Spleen (tissue), 11 donors: Measurements from ENCODE around the gene CNPY4. TPM values are rescaled to one million over a fixed set of nuclear protein-coding genes. Genes with fewer than 3 reads are reported as not detected.

Source experiments
- DNase-seq: peaks from one replicate; pipeline ENCODE4 v3.0.0-alpha.2; 2020
- H3K27ac ChIP-seq, 8 donors: fragments of 200-600 bp; sonication (generic) in 7 of 8; 1 replicate in 4 of 8; 2 replicates in 4 of 8; pipeline versions ENCODE4 v1.5.0 to v1.8.0; 2016 to 2021; ENCODE audit warnings: inconsistent platforms in 4 of 8, mild to moderate bottlenecking in 4 of 8, moderate library complexity in 1 of 8
- H3K27me3 ChIP-seq, 7 donors: fragments of 200-600 bp; sonication (generic) in 6 of 7; replicated peaks in 1 of 7; 1 replicate in 4 of 7; 2 replicates in 3 of 7; pipeline versions ENCODE4 v1.5.0 to v1.8.0; 2016 to 2021; ENCODE audit warnings: inconsistent platforms in 3 of 7, mild to moderate bottlenecking in 1 of 7
- H3K36me3 ChIP-seq, 6 donors: fragments of 200-600 bp; sonication (generic) in 5 of 6; 1 replicate in 4 of 6; 2 replicates in 2 of 6; pipeline versions ENCODE4 v1.5.0 to v1.8.0; 2016 to 2021; ENCODE audit warnings: inconsistent platforms in 2 of 6
- H3K4me1 ChIP-seq, 6 donors: fragments of 200-600 bp; sonication (generic) in 5 of 6; 1 replicate in 3 of 6; 2 replicates in 3 of 6; pipeline versions ENCODE4 v1.5.0 to v1.8.0; 2016 to 2021; ENCODE audit warnings: inconsistent platforms in 3 of 6
- H3K4me3 ChIP-seq, 8 donors: fragments of 200-600 bp; sonication (generic) in 7 of 8; 1 replicate in 4 of 8; 2 replicates in 4 of 8; pipeline versions ENCODE4 v1.5.0 to v1.8.0; 2016 to 2021; ENCODE audit warnings: inconsistent platforms in 4 of 8, mild to moderate bottlenecking in 4 of 8, moderate library complexity in 2 of 8
- H3K9me3 ChIP-seq, 8 donors: fragments of 200-600 bp; sonication (generic) in 7 of 8; 1 replicate in 4 of 8; 2 replicates in 4 of 8; pipeline versions ENCODE4 v1.5.0 to v1.8.0; 2016 to 2021; ENCODE audit warnings: inconsistent platforms in 4 of 8
- POLR2A ChIP-seq, 3 donors: fragments of 450-650 bp; IDR thresholded peaks; one replicate each; pipeline ENCODE4 v1.5.1; 2017; ENCODE audit warnings: antibody characterized with exemption in 3 of 3, mild to moderate bottlenecking in 1 of 3
- POLR2AphosphoS5 ChIP-seq, 3 donors: sonication (generic); formaldehyde crosslinking; IDR thresholded peaks; one replicate each; pipeline ENCODE4 v1.5.1; 2017; ENCODE audit warnings: antibody characterized with exemption in 3 of 3
- WGBS, 5 donors: extraction: QIAGEN DNeasy Blood & Tissue Kit in 3 of 5; methylation state at CpG; one replicate each; pipeline versions ENCODE4 v1.1.5 to v1.1.7; 2013 to 2018; 5-methylcytosine and 5-hydroxymethylcytosine counted together
- intact Hi-C: fragments of 100-400 bp; cut with DNase I; formaldehyde crosslinking; loops from one replicate; pipeline ENCODE4 v1.15.0; 2023; ENCODE audit warnings: low total_unique reads
- polyA plus RNA-seq, 3 donors: library from polyadenylated mRNA; stranded (reverse); fragments of 200-250 nt; gene quantifications; one replicate each; pipeline ENCODE4 v1.2.1, GENCODE V29; 2013
- total RNA-seq, 7 donors: library from RNA; depleted of rRNA in 3 of 7; stranded (reverse); fragments of >200 nt in 3 of 7; fragmentation: NEBNext Ultra II Directional in 4 of 7; extraction: Animal tissue kit (Norgen Biotek cat#: 25700) in 4 of 7; gene quantifications; one replicate each; pipeline versions ENCODE4 v1.1.0 to v1.2.1, GENCODE V29; 2016 to 2021
- TF ChIP-seq, protein P1 (sequence below), 11 experiments: fragments of 200-600 bp in 7 of 11; fragments of 450-650 bp in 4 of 11; sonication (generic) in 4 of 11; IDR thresholded peaks in 8 of 11; conservative IDR thresholded peaks in 3 of 11; 1 replicate in 7 of 11; 2 replicates in 4 of 11; pipeline versions ENCODE4 v1.4.0 to v1.8.0; 2016 to 2021; ENCODE audit warnings: antibody characterized with exemption in 11 of 11, inconsistent platforms in 4 of 11, mild to moderate bottlenecking in 1 of 11
- donor health status: healthy with polysubstance abuse.
- donor health status: DM: no; HTN: no; CAD: no; lungs with moderate emphysema.
- donor health status: DM: no; HTN: no; CAD: no.
- donor health status: Bipolar disorder and iron deficiency.
- donor health status: healthy.
- donor health status: DM: no; HTN: no; CAD: no.
- donor health status: DM: yes; HTN: yes; CAD: no.

The CNPY4 gene
- total and polyA plus RNA-seq, 10 donors = 9.7 to 19.7 (median 13.8) TPM

DNA sequence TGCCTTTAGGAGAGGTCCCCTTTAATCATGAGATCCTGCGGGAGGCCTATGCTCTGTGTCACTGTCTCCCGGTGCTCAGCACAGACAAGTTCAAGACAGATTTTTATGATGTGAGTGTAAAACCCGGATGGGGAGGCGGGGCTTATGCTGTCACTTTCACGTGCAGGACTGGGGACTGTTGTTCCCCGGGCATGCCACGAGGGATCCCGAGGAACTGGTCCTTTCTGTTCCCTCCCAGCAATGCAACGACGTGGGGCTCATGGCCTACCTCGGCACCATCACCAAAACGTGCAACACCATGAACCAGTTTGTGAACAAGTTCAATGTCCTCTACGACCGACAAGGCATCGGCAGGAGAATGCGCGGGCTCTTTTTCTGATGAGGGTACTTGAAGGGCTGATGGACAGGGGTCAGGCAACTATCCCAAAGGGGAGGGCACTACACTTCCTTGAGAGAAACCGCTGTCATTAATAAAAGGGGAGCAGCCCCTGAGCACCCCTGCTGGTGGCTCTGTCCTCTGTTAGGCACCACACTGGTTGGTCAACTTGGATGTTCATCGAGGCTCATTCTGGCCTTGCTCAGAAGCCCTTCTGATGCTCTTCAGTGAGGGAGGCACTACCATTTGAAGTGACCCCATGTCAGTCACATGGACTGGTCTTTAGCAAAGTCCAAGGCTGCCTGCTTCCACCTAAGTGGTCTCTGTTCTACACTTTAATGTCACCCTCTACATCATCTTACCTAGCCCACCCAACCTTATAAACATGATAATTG is 27.8 kb upstream of the CNPY4 start:
- Histone ChIP-seq H3K9me3 (no peaks in the 10 kb centered on the region), H3K36me3 (peaks cover 10 to 67% (median 64%) of the 10 kb centered on the region in 6 donors), H3K4me3 (no peak overlapping the region), H3K4me1 (peaks cover 15 to 63% (median 27%) of the 10 kb centered on the region in 6 donors), H3K27me3 (no peaks in the 10 kb centered on the region), H3K27ac (no peak overlapping the region)
- 76 to 85% (median 80%) methylated on average over 17 to 19 of the region's 19 CpGs for WGBS, 5 donors
- intact Hi-C loops = no loop called here
- DNase-seq = no peak
- TF ChIP-seq POLR2AphosphoS5 (IDR thresholded peaks at IDR 0.05) (peak in 2 of 3 donors; percentile 18 to 22), POLR2A (IDR thresholded peaks at IDR 0.05) (no peak)
- TF ChIP-seq, protein P1, sequence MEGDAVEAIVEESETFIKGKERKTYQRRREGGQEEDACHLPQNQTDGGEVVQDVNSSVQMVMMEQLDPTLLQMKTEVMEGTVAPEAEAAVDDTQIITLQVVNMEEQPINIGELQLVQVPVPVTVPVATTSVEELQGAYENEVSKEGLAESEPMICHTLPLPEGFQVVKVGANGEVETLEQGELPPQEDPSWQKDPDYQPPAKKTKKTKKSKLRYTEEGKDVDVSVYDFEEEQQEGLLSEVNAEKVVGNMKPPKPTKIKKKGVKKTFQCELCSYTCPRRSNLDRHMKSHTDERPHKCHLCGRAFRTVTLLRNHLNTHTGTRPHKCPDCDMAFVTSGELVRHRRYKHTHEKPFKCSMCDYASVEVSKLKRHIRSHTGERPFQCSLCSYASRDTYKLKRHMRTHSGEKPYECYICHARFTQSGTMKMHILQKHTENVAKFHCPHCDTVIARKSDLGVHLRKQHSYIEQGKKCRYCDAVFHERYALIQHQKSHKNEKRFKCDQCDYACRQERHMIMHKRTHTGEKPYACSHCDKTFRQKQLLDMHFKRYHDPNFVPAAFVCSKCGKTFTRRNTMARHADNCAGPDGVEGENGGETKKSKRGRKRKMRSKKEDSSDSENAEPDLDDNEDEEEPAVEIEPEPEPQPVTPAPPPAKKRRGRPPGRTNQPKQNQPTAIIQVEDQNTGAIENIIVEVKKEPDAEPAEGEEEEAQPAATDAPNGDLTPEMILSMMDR (IDR thresholded peaks at IDR 0.05 in 8 of 11, conservative IDR thresholded peaks at IDR 0.05 in 3 of 11) = no peak

DNA sequence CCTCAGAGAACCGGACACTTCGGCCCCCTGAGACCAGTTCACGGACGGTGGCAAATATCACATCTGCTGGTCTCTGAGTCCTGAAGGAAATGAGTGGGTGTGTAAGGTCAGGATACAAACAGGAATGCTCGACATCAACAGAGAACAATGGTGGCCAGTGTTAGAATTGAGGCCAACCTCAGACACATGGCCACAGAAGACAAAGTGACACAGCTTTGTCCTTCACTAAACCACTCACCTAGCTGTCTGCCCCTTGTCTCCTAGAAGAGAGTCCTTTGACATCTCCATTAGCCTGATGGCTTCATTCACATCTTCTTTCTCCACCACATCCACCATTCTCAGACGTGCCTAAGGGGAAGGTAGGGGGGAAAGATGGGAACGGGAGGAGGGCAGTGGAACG is 26.4 kb upstream of the CNPY4 start:
- H3K4me3 ChIP-seq = no peak overlapping the region
- peaks cover 10 to 82% (median 79%) of the 10 kb centered on the region in 6 donors for H3K36me3 ChIP-seq
- peaks cover 14 to 61% (median 22%) of the 10 kb centered on the region in 6 donors for H3K4me1 ChIP-seq
- no peaks in the 10 kb centered on the region for H3K27me3 ChIP-seq
- intact Hi-C loops = no loop called here
- TF ChIP-seq POLR2AphosphoS5 (IDR thresholded peaks at IDR 0.05) (no peak), POLR2A (IDR thresholded peaks at IDR 0.05) (no peak)
- TF ChIP-seq, protein P1 (IDR thresholded peaks at IDR 0.05 in 8 of 11, conservative IDR thresholded peaks at IDR 0.05 in 3 of 11) = no peak
- DNase-seq = no peak
- no peaks in the 10 kb centered on the region for H3K9me3 ChIP-seq
- 54 to 72% (median 64%) methylated on average over 7 to 8 of the region's 8 CpGs for WGBS, 5 donors
- H3K27ac ChIP-seq = no peak overlapping the region

DNA sequence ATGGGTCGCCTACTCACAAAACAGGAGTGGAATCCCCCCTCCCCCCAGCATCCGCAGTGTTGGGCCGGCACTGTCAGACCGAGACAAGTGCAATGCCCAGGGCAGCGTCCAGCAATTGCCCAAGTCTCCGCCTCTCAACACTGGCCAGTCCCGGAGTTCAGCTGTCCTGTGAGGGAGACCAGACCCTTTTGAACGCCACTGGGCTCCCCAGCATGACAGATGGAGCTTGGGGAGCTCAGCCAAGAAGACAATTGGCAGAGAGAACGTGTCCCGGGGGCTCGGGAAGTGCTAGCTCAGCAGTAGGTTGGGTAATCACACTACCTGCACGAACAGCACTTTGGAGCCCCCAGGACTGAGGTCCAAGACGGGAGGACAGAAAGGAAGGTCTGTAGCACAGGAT is 25.9 kb upstream of the CNPY4 start:
- TF ChIP-seq, protein P1 (IDR thresholded peaks at IDR 0.05 in 8 of 11, conservative IDR thresholded peaks at IDR 0.05 in 3 of 11) = no peak
- TF ChIP-seq POLR2A (IDR thresholded peaks at IDR 0.05) = no peak
- peak in 1 of 3 donors; percentile 33 for TF ChIP-seq POLR2AphosphoS5 (IDR thresholded peaks at IDR 0.05)
- H3K4me1 ChIP-seq = peaks cover 9 to 61% (median 19%) of the 10 kb centered on the region in 6 donors
- 58 to 86% (median 77%) methylated on average over 9 to 13 of the region's 13 CpGs for WGBS, 5 donors
- no peaks in the 10 kb centered on the region for H3K27me3 ChIP-seq
- H3K36me3 ChIP-seq = peaks cover 10 to 86% (median 83%) of the 10 kb centered on the region in 6 donors
- DNase-seq = no peak
- H3K9me3 ChIP-seq = no peaks in the 10 kb centered on the region
- H3K4me3 ChIP-seq = no peak overlapping the region
- H3K27ac ChIP-seq = no peak overlapping the region
- intact Hi-C loops = no loop called here

DNA sequence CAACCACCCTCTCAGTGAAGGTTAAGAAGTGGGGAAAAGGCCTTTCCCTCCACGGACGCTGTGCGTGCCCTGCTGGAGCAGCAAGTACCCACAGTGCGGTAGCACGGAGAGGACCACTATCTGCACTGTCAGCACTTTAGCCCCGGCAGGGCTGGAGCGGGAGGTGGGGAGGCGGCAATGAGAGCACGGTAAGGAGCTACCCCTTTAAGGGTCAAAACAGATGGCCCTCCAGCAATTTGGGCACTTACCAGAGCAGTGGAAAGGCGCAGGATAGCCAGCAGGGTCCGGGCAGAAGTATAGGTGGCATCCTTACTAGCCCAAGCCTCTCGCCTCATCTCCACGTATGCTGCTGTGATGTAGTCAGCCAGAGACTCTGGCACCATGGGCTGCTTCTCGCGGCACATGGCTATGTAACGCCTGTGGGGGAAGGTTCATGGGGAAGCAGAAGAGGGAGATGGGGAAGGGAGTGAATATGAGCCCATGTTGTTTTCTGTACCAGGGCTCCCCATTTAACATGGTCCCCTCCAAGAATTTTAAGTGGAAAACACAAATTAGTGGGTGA is 25.4 kb upstream of the CNPY4 start:
- H3K27me3 ChIP-seq = no peaks in the 10 kb centered on the region
- H3K4me3 ChIP-seq = no peak overlapping the region
- H3K4me1 ChIP-seq = peaks cover 11 to 63% (median 21%) of the 10 kb centered on the region in 6 donors
- no peak overlapping the region for H3K27ac ChIP-seq
- WGBS, 5 donors = 88 to 92% (median 92%) methylated on average over 15 to 16 of the region's 16 CpGs
- peaks cover 10 to 92% (median 88%) of the 10 kb centered on the region in 6 donors for H3K36me3 ChIP-seq
- intact Hi-C loops = no loop called here
- DNase-seq = no peak
- H3K9me3 ChIP-seq = no peaks in the 10 kb centered on the region
- peak; percentile 24 to 58 (median 48) for TF ChIP-seq POLR2AphosphoS5 (IDR thresholded peaks at IDR 0.05)
- TF ChIP-seq, protein P1 (IDR thresholded peaks at IDR 0.05 in 8 of 11, conservative IDR thresholded peaks at IDR 0.05 in 3 of 11) = no peak
